ENCODE data around the gene SLC7A1.
A peak's percentile ranks its signal among the peaks of the same experiment; 100 is the strongest.

SLC7A1 gene

GRCh38 chr13:29510651-29511084 is 84.8 kb downstream of the SLC7A1 start:
- DNase-seq (ENCODE audit: low spot score), result no peak

GRCh38 chr13:29509999-29510589 is 85.4 kb downstream of the SLC7A1 start:
- DNase-seq (ENCODE audit: low spot score), result no peak

- DNase-seq (ENCODE audit: low spot score), result no peak
Observed at GRCh38 chr13:29508876-29509252, 86.6 kb downstream of the SLC7A1 start.

GRCh38 chr13:29508130-29508875 is 87.2 kb downstream of the SLC7A1 start:
- DNase-seq (ENCODE audit: low spot score), result peak; percentile 80

GRCh38 chr13:29507356-29507755 is 88.1 kb downstream of the SLC7A1 start:
- no peak for DNase-seq (ENCODE audit: low spot score)

GRCh38 chr13:29505950-29506349 is 89.5 kb downstream of the SLC7A1 start:
- no peak for DNase-seq (ENCODE audit: low spot score)

GRCh38 chr13:29505511-29505910 is 90.0 kb downstream of the SLC7A1 start:
- no peak for DNase-seq (ENCODE audit: low spot score)

- no peak for DNase-seq (ENCODE audit: low spot score)
Observed at GRCh38 chr13:29504691-29505090, 90.8 kb downstream of the SLC7A1 start.

GRCh38 chr13:29503041-29503837 is 92.2 kb downstream of the SLC7A1 start:
- DNase-seq (ENCODE audit: low spot score), result no peak

- no peak for DNase-seq (ENCODE audit: low spot score)
Observed at GRCh38 chr13:29502391-29503008, 93.0 kb downstream of the SLC7A1 start.

- no peak for DNase-seq (ENCODE audit: low spot score)
Observed at GRCh38 chr13:29501674-29502073, 93.8 kb downstream of the SLC7A1 start.

- DNase-seq (ENCODE audit: low spot score), result no peak
Observed at GRCh38 chr13:29500386-29500785, 95.1 kb downstream of the SLC7A1 start.

- no peak for DNase-seq (ENCODE audit: low spot score)
Observed at GRCh38 chr13:29499506-29500165, 95.9 kb downstream of the SLC7A1 start.

GRCh38 chr13:29498426-29499040 is 97.0 kb downstream of the SLC7A1 start:
- DNase-seq (ENCODE audit: low spot score), result no peak

- no peak for DNase-seq (ENCODE audit: low spot score)
Observed at GRCh38 chr13:29497137-29497654, 98.3 kb downstream of the SLC7A1 start.

- DNase-seq (ENCODE audit: low spot score), result no peak
Observed at GRCh38 chr13:29496241-29496712, 99.2 kb downstream of the SLC7A1 start.

- no peak for DNase-seq (ENCODE audit: low spot score)
Observed at GRCh38 chr13:29494520-29494919, 101.0 kb downstream of the SLC7A1 start.

- no peak for DNase-seq (ENCODE audit: low spot score)
Observed at GRCh38 chr13:29493796-29494195, 101.7 kb downstream of the SLC7A1 start.

- no peak for DNase-seq (ENCODE audit: low spot score)
Observed at GRCh38 chr13:29491248-29491647, 104.2 kb downstream of the SLC7A1 start.

GRCh38 chr13:29490561-29490885 is 105.0 kb downstream of the SLC7A1 start:
- no peak for DNase-seq (ENCODE audit: low spot score)
